ENCODE data around the gene AKR1C3. TPM values are rescaled to one million over a fixed set of nuclear protein-coding genes. Genes with fewer than 3 reads are reported as not detected.

AKR1C3 gene
- total RNA-seq, 1 experiment from 2014 or later = 3.0 TPM

- Histone ChIP-seq H3K79me2 (ENCODE audit: insufficient read depth, low read length) (no peaks in the 10 kb centered on the region), H3K9me3 (ENCODE audit: control insufficient read depth in 1 of 2, insufficient read depth in 1 of 2, low read depth in 1 of 2, low read length in 2 of 2) (no peaks in the 10 kb centered on the region), H3K36me3 (ENCODE audit: control insufficient read depth in 1 of 2, insufficient read depth in 2 of 2, low read length in 2 of 2) (no peaks in the 10 kb centered on the region), H3K9ac (ENCODE audit: low read length) (no peak overlapping the region), H3K4me3 (replicated peaks in 1 of 2; ENCODE audit: low read depth in 1 of 2, low read length in 2 of 2) (no peak overlapping the region), H3K27ac (ENCODE audit: low read depth, low read length) (no peak overlapping the region), H2AFZ (ENCODE audit: low read depth, low read length, poor library complexity, severe bottlenecking) (no peak overlapping the region), H3K4me2 (ENCODE audit: low read length) (no peak overlapping the region), H4K20me1 (ENCODE audit: insufficient read depth) (no peaks in the 10 kb centered on the region), H3K27me3 (ENCODE audit: insufficient read depth, low read length) (no peaks in the 10 kb centered on the region), H3K9me2 (ENCODE audit: insufficient read depth) (no peaks in the 10 kb centered on the region), H3K4me1 (ENCODE audit: control insufficient read depth in 1 of 2, insufficient read depth in 2 of 2, low read length in 2 of 2) (no peaks in the 10 kb centered on the region; a peak in 1 of 4 replicates)
- ChIA-PET CTCF (no interaction called here), RAD21 (ENCODE audit: low non-redundant PET in 1 of 2, low total read pairs in 2 of 2, uncharacterized antibody in 2 of 2, unreplicated experiment in 2 of 2) (no interaction called here), POLR2A (no interaction called here)
- ATAC-seq = no peak
- BruUV-seq (replicated peaks) = no TSS peak
- TF ChIP-seq CTCF (IDR thresholded peaks at IDR 0.05 in 2 of 3, conservative IDR thresholded peaks at IDR 0.05 in 1 of 3; ENCODE audit: borderline replicate concordance in 1 of 3, insufficient read depth in 1 of 3, low read depth in 2 of 3, low read length in 2 of 3) = no peak
- TF ChIP-seq CBX3 (IDR thresholded peaks at IDR 0.05; ENCODE audit: low read depth) = no peak
- TF ChIP-seq RAD21 (IDR thresholded peaks at IDR 0.05; ENCODE audit: low read depth) = no peak
- no peak for TF ChIP-seq FOSL1 (IDR thresholded peaks at IDR 0.05; ENCODE audit: low read depth)
- no peak for TF ChIP-seq EZH2 (IDR thresholded peaks at IDR 0.05)
- no peak for TF ChIP-seq POLR2A (IDR thresholded peaks at IDR 0.05; ENCODE audit: borderline replicate concordance, extremely low read depth, insufficient read depth, insufficient read length)
- no peak for DNase-seq (ENCODE audit: low read depth, low spot score)
- intact Hi-C loops (cut with micrococcal nuclease) = no loop called here
Measured at GRCh38 chr10:5078547-5079180, 15.6 kb upstream of the AKR1C3 start.

GRCh38 chr10:5079306-5079830 lies 14.8 kb upstream of the AKR1C3 start:
- H3K4me3 ChIP-seq (replicated peaks in 1 of 2; ENCODE audit: low read depth in 1 of 2, low read length in 2 of 2) = no peak overlapping the region
- RAD21 ChIA-PET (ENCODE audit: low non-redundant PET in 1 of 2, low total read pairs in 2 of 2, uncharacterized antibody in 2 of 2, unreplicated experiment in 2 of 2) = no interaction called here
- H3K9me3 ChIP-seq (ENCODE audit: control insufficient read depth in 1 of 2, insufficient read depth in 1 of 2, low read depth in 1 of 2, low read length in 2 of 2) = no peaks in the 10 kb centered on the region
- no peaks in the 10 kb centered on the region for H3K36me3 ChIP-seq (ENCODE audit: control insufficient read depth in 1 of 2, insufficient read depth in 2 of 2, low read length in 2 of 2)
- H3K4me2 ChIP-seq (ENCODE audit: low read length) = no peak overlapping the region
- POLR2A ChIA-PET = no interaction called here
- H3K9me2 ChIP-seq (ENCODE audit: insufficient read depth) = no peaks in the 10 kb centered on the region
- no peaks in the 10 kb centered on the region for H4K20me1 ChIP-seq (ENCODE audit: insufficient read depth)
- DNase-seq (ENCODE audit: low read depth, low spot score) = no peak
- intact Hi-C loops (cut with micrococcal nuclease) = no loop called here
- H3K27ac ChIP-seq (ENCODE audit: low read depth, low read length) = no peak overlapping the region
- no peak overlapping the region for H2AFZ ChIP-seq (ENCODE audit: low read depth, low read length, poor library complexity, severe bottlenecking)
- ATAC-seq = no peak
- H3K79me2 ChIP-seq (ENCODE audit: insufficient read depth, low read length) = no peaks in the 10 kb centered on the region
- BruUV-seq (replicated peaks) = no TSS peak
- no peak overlapping the region for H3K9ac ChIP-seq (ENCODE audit: low read length)
- CTCF ChIA-PET = no interaction called here
- H3K27me3 ChIP-seq (ENCODE audit: insufficient read depth, low read length) = no peaks in the 10 kb centered on the region
- no peaks in the 10 kb centered on the region; a peak in 1 of 4 replicates for H3K4me1 ChIP-seq (ENCODE audit: control insufficient read depth in 1 of 2, insufficient read depth in 2 of 2, low read length in 2 of 2)
- TF ChIP-seq POLR2A (IDR thresholded peaks at IDR 0.05; ENCODE audit: borderline replicate concordance, extremely low read depth, insufficient read depth, insufficient read length) (no peak), POLR2AphosphoS5 (IDR thresholded peaks at IDR 0.05; ENCODE audit: low read depth, low read length) (no peak), EZH2phosphoT487 (IDR thresholded peaks at IDR 0.05; ENCODE audit: borderline replicate concordance) (no peak), TCF7L2 (IDR thresholded peaks at IDR 0.05; ENCODE audit: borderline replicate concordance, extremely low read depth, insufficient read depth, insufficient read length) (no peak), ATF3 (IDR thresholded peaks at IDR 0.05) (no peak), ELF1 (IDR thresholded peaks at IDR 0.05; ENCODE audit: borderline replicate concordance, low read depth) (no peak), RAD21 (IDR thresholded peaks at IDR 0.05; ENCODE audit: low read depth) (no peak), FOSL1 (IDR thresholded peaks at IDR 0.05; ENCODE audit: low read depth) (no peak), CTCF (IDR thresholded peaks at IDR 0.05 in 2 of 3, conservative IDR thresholded peaks at IDR 0.05 in 1 of 3; ENCODE audit: borderline replicate concordance in 1 of 3, insufficient read depth in 1 of 3, low read depth in 2 of 3, low read length in 2 of 3) (no peak), CEBPB (IDR thresholded peaks at IDR 0.05; ENCODE audit: low read depth) (no peak), ZFX (IDR thresholded peaks at IDR 0.05) (no peak), SRF (IDR thresholded peaks at IDR 0.05; ENCODE audit: low read depth) (no peak), EGR1 (IDR thresholded peaks at IDR 0.05; ENCODE audit: low read depth) (no peak)
